Fibroblast of pulmonary artery (primary cell): Measurements from ENCODE around the gene INHBC.

ENCODE experiments used
- DNase-seq: peaks from one replicate; pipeline ENCODE4 v3.0.0-alpha.2; 2010; ENCODE audit warnings: low read depth
- H3K4me3 ChIP-seq: replicated peaks from 2 replicates; pipeline ENCODE4 v1.5.1; 2011; ENCODE audit warnings: low read depth, mild to moderate bottlenecking, control low read depth, low read length, moderate library complexity
- TF ChIP-seq, protein P1 (sequence below): IDR thresholded peaks from 2 replicates; pipeline ENCODE4 v1.5.1; 2011; ENCODE audit warnings: mild to moderate bottlenecking, control low read depth, low read length, inconsistent platforms; ENCODE audit errors: missing control alignments

Gene INHBC

DNA sequence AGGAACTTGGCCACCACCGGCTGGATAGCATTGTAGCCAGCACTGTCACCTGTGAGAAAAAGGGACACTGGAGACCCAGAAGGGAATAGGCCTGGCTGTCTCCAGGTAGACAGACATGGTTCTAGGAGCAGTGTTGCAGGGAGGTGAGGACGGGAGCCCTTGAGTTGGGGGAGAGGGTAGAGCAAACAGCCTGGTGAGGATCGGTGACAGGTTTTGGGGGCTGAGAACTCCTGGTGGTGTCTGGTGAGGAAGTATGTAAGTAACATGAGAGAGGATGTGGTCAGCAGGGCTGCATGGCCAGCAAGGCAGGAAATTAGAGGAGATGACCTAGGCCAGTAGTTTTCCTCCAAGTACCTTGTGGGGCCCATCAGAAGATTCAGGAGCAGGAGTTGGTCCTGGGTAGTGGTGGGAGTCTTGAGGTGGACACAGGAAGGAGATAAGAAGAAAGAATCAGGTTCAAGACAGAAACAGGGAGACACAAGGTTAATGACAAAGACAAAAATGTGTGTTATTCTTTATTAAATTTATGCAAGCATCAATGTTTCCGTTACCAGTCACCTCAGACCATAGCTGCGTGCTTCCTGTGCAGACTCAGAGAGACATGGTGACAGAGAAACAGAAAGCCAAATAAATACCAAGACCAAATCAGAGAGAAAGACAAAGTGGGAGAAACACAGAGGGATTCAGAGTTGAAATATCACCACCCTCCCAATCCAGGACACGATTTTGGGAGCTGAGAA lies 45.0 kb downstream of the INHBC start, which contains the start of gene ARHGAP9:
Gene ARHGAP9 (minus strand): TSS at position 491 of the 740 bp plus-strand sequence. CDS start 460 bp downstream, at position 31.
- no peak within 1 kb of the TSS for H3K4me3 ChIP-seq
- no peak for DNase-seq

GRCh38 chr12:57481671-57482070 lies 47.1 kb downstream of the INHBC start:
- TF ChIP-seq, protein P1, sequence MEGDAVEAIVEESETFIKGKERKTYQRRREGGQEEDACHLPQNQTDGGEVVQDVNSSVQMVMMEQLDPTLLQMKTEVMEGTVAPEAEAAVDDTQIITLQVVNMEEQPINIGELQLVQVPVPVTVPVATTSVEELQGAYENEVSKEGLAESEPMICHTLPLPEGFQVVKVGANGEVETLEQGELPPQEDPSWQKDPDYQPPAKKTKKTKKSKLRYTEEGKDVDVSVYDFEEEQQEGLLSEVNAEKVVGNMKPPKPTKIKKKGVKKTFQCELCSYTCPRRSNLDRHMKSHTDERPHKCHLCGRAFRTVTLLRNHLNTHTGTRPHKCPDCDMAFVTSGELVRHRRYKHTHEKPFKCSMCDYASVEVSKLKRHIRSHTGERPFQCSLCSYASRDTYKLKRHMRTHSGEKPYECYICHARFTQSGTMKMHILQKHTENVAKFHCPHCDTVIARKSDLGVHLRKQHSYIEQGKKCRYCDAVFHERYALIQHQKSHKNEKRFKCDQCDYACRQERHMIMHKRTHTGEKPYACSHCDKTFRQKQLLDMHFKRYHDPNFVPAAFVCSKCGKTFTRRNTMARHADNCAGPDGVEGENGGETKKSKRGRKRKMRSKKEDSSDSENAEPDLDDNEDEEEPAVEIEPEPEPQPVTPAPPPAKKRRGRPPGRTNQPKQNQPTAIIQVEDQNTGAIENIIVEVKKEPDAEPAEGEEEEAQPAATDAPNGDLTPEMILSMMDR: no peak
- H3K4me3 ChIP-seq: no peak overlapping the region
- DNase-seq: no peak

More for the DNA sequence above, 45.0 kb downstream of the INHBC start, which contains the start of gene ARHGAP9:
- TF ChIP-seq, protein P1: no peak

DNA sequence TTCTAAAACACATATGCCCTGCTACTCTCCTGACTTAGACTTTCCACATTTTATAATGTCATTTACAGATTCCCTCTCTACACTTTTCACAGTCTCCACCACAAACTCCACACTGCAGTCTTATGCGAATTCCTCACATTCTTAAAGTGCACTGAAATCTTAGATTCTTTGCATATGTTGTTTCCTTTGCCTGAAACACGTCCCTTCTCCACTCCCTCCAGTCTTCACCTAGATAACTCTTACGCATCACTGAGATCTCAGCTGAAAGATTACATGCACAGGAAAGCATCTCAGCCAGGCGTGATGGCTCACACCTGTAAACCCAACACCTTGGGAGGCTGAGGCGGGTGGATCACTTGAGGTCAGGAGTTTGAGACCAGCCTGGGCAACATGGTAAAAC lies 48.9 kb downstream of the INHBC start:
- TF ChIP-seq, protein P1: no peak
- peak; percentile 59 for DNase-seq
- H3K4me3 ChIP-seq: no peak overlapping the region

DNA sequence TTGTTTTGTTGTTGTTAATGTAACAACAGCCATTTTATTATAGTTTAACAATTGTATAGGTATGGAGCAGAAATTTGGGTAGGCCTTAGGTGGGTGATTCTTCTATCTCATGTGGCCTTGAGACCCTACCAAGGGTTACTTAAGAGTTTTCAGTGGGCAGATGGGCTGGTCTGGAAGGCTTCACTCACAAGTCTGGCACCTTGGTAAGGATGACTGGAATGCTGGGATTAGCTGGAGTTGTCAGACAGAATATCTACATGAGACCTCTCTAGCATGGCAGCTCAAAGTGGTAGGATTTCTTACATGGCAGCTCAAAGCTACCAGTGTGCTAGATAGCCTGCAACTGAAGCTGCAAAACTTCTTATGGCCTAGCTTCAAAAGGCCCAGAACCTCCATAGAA lies 51.1 kb downstream of the INHBC start:
- DNase-seq: no peak
- no peak overlapping the region for H3K4me3 ChIP-seq
- TF ChIP-seq, protein P1: no peak

- DNase-seq: no peak
- H3K4me3 ChIP-seq: peak overlapping the region; percentile 99
- TF ChIP-seq, protein P1: no peak
These were observed 52.5 kb downstream of the INHBC start for GRCh38 chr12:57487055-57487596.

DNA sequence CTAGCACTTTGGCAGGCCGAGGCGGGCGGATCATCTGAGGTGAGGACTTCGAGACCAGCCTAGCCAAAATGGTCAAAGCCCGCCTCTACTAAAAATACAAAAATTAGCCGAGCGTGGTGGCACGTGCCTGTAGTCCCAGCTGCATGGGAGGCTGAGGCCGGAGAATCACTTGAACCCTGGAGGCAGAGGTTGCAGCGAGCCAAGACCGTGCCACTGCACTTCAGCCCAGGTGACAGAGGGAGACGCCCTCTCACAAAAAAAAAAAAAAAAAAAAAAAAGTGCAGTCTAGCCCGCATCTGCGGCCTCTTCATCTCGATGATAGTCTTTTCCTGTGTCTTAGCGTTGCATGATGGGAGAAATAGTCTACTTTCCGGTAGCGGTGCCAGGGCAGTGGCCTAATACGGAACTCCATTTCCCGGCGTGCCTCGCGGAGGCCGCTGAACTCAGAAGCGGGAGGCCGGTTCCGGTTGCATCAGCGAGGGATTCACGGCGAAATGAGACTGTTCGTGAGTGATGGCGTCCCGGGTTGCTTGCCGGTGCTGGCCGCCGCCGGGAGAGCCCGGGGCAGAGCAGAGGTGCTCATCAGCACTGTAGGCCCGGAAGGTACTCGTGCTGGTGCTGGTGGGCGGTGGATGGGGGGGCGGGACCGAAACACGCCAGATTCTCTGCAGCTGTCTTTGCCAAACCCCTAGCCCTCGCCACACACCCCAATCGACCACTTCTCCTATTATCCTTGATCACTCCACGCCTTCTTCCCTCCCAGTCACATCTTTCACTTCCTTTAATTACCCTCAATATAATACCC lies 53.2 kb downstream of the INHBC start, which contains the start of gene MARS1:
Gene MARS1 (plus strand): TSS at position 472 of the 805 bp plus-strand sequence. CDS start 23 bp downstream, at position 495.
- peak; percentile 97 for DNase-seq
- H3K4me3 ChIP-seq: peak within 1 kb of the TSS; percentile 99
- TF ChIP-seq, protein P1: no peak
